Thyroid gland (tissue), 4 donors: ENCODE data around the gene TSEN2. TPM values are rescaled to one million over a fixed set of nuclear protein-coding genes. Genes with fewer than 3 reads are reported as not detected.

Source experiments
- DNase-seq, 2 donors: peaks; one replicate each; pipeline ENCODE4 v3.0.0-alpha.2; 2019
- H3K27ac ChIP-seq, 3 donors: fragments of 200-600 bp; sonication (generic); 1 replicate in 2 of 3; 2 replicates in 1 of 3; pipeline ENCODE4 v1.5.1; 2016 to 2019; ENCODE audit warnings: mild to moderate bottlenecking in 1 of 3, moderate library complexity in 1 of 3
- H3K27me3 ChIP-seq: fragments of 200-600 bp; sonication (generic); one replicate; pipeline ENCODE4 v1.5.1; 2019
- H3K36me3 ChIP-seq, 2 donors: fragments of 200-600 bp; sonication (generic); one replicate each; pipeline ENCODE4 v1.5.1; 2016 to 2019
- H3K4me1 ChIP-seq, 2 donors: fragments of 200-600 bp; sonication (generic); one replicate each; pipeline ENCODE4 v1.5.1; 2017 to 2019
- H3K4me3 ChIP-seq, 3 donors: fragments of 200-600 bp; sonication (generic); replicated peaks in 1 of 3; 1 replicate in 2 of 3; 2 replicates in 1 of 3; pipeline ENCODE4 v1.5.1; 2016; ENCODE audit warnings: mild to moderate bottlenecking in 1 of 3
- H3K9me3 ChIP-seq: fragments of 200-600 bp; sonication (generic); one replicate; pipeline ENCODE4 v1.5.1; 2017
- CTCF ChIP-seq, 6 experiments: fragments of 200-600 bp in 3 of 6; fragments of 450-650 bp in 3 of 6; sonication (generic) in 3 of 6; IDR thresholded peaks; one replicate each; pipeline ENCODE4 v1.5.1; 2016 to 2019; ENCODE audit warnings: antibody characterized with exemption in 6 of 6, mild to moderate bottlenecking in 2 of 6, inconsistent platforms in 1 of 6, moderate library complexity in 1 of 6
- POLR2A ChIP-seq, 2 donors: fragments of 450-650 bp; IDR thresholded peaks; one replicate each; pipeline ENCODE4 v1.6.1; 2017; ENCODE audit warnings: antibody characterized with exemption in 2 of 2, mild to moderate bottlenecking in 2 of 2, moderate library complexity in 1 of 2
- WGBS, 2 donors: methylation state at CpG; one replicate each; pipeline ENCODE4 v1.1.5; 2017; 5-methylcytosine and 5-hydroxymethylcytosine counted together
- intact Hi-C: fragments of 100-400 bp; cut with DNase I; formaldehyde crosslinking; loops from one replicate; pipeline ENCODE4 v1.15.1; 2023
- total RNA-seq, 4 donors: library from RNA; depleted of rRNA; stranded (reverse); fragments of >200 nt; gene quantifications; one replicate each; pipeline ENCODE4 v1.2.3, GENCODE V29; 2016

The TSEN2 gene
- total RNA-seq, 4 donors from 2014 or later = 14.9 to 25.8 (median 21.4) TPM

GRCh38 chr3:12458901-12459300, 25.4 kb upstream of the TSEN2 start:
- H3K4me1 ChIP-seq = no peaks in the 10 kb centered on the region
- intact Hi-C loops = no loop called here
- H3K4me3 ChIP-seq = no peak overlapping the region
- no peaks in the 10 kb centered on the region for H3K9me3 ChIP-seq
- no peak for DNase-seq
- no peaks in the 10 kb centered on the region for H3K27me3 ChIP-seq
- TF ChIP-seq POLR2A (IDR thresholded peaks at IDR 0.05) (no peak), CTCF (IDR thresholded peaks at IDR 0.05) (no peak)
- WGBS, 2 donors = 73 to 86% methylated on average over 8 of the region's 8 CpGs
- no peaks in the 10 kb centered on the region for H3K36me3 ChIP-seq
- H3K27ac ChIP-seq = no peak overlapping the region

- Histone ChIP-seq H3K27ac (no peak overlapping the region), H3K9me3 (no peaks in the 10 kb centered on the region), H3K4me1 (no peaks in the 10 kb centered on the region), H3K4me3 (no peak overlapping the region), H3K36me3 (no peaks in the 10 kb centered on the region), H3K27me3 (no peaks in the 10 kb centered on the region)
- TF ChIP-seq CTCF (IDR thresholded peaks at IDR 0.05) = no peak
- TF ChIP-seq POLR2A (IDR thresholded peaks at IDR 0.05) = no peak
- 82 to 83% methylated on average over 3 of the region's 3 CpGs for WGBS, 2 donors
- intact Hi-C loops = no loop called here
- no peak for DNase-seq
These were observed 24.2 kb upstream of the TSEN2 start for GRCh38 chr3:12460127-12460526.

GRCh38 chr3:12461097-12461649, 23.1 kb upstream of the TSEN2 start:
- no peaks in the 10 kb centered on the region for H3K36me3 ChIP-seq
- no peak overlapping the region for H3K27ac ChIP-seq
- TF ChIP-seq POLR2A (IDR thresholded peaks at IDR 0.05) (no peak), CTCF (IDR thresholded peaks at IDR 0.05) (no peak)
- H3K4me1 ChIP-seq = no peaks in the 10 kb centered on the region
- 87 to 89% methylated on average over 7 of the region's 7 CpGs for WGBS, 2 donors
- no peak overlapping the region for H3K4me3 ChIP-seq
- H3K9me3 ChIP-seq = no peaks in the 10 kb centered on the region
- intact Hi-C loops = no loop called here
- no peaks in the 10 kb centered on the region for H3K27me3 ChIP-seq
- DNase-seq = no peak

- intact Hi-C loops = no loop called here
- Histone ChIP-seq H3K27me3 (no peaks in the 10 kb centered on the region), H3K36me3 (no peaks in the 10 kb centered on the region), H3K27ac (no peak overlapping the region), H3K4me3 (no peak overlapping the region), H3K4me1 (no peaks in the 10 kb centered on the region), H3K9me3 (no peaks in the 10 kb centered on the region)
- WGBS, 2 donors = 60 to 65% methylated on average over 8 to 9 of the region's 9 CpGs
- DNase-seq = no peak
- TF ChIP-seq POLR2A (IDR thresholded peaks at IDR 0.05) (no peak), CTCF (IDR thresholded peaks at IDR 0.05) (no peak)
These were observed 21.9 kb upstream of the TSEN2 start for GRCh38 chr3:12462159-12462947.

- H3K27ac ChIP-seq = no peak overlapping the region
- H3K4me3 ChIP-seq = no peak overlapping the region
- no peaks in the 10 kb centered on the region for H3K9me3 ChIP-seq
- intact Hi-C loops = no loop called here
- no peak for DNase-seq
- 83 to 100% methylated on average over 1 of the region's 1 CpG for WGBS, 2 donors
- no peaks in the 10 kb centered on the region for H3K4me1 ChIP-seq
- TF ChIP-seq CTCF (IDR thresholded peaks at IDR 0.05) (no peak), POLR2A (IDR thresholded peaks at IDR 0.05) (no peak)
- no peaks in the 10 kb centered on the region for H3K27me3 ChIP-seq
- no peaks in the 10 kb centered on the region for H3K36me3 ChIP-seq
These were observed 20.6 kb upstream of the TSEN2 start for GRCh38 chr3:12463686-12464085.
